HEK293T (cell line): ENCODE results near the gene SPOUT1.

Experiments used
- CTCF ChIA-PET: fragments of 350-600 bp; formaldehyde crosslinking; extraction: SDS; loops from one replicate; lab custom pipeline; 2021; ENCODE audit warnings: antibody characterized with exemption, inconsistent platforms; lab: Yijun Ruan, JAX
- POLR2A ChIA-PET: fragments of 350-600 bp; formaldehyde crosslinking; extraction: SDS; loops from one replicate; lab custom pipeline; 2020; ENCODE audit warnings: antibody characterized with exemption, inconsistent platforms; lab: Yijun Ruan, JAX
- DNase-seq: peaks from one replicate; pipeline ENCODE4 v3.0.0; 2012; ENCODE audit warnings: mixed read lengths; ENCODE audit errors: extremely low spot score
- ARNT ChIP-seq: fragments of 450-650 bp; IDR thresholded peaks from 2 replicates; pipeline ENCODE4 v1.6.1; 2017; ENCODE audit warnings: mild to moderate bottlenecking
- BHLHE40 ChIP-seq: fragments of 450-650 bp; IDR thresholded peaks from 2 replicates; pipeline ENCODE4 v1.6.1; 2016; ENCODE audit warnings: mild to moderate bottlenecking, moderate library complexity, borderline replicate concordance
- CTBP1 ChIP-seq: fragments of 450-650 bp; IDR thresholded peaks from 2 replicates; pipeline ENCODE4 v1.6.1; 2016; ENCODE audit warnings: borderline replicate concordance
- ELF4 ChIP-seq: fragments of 450-650 bp; IDR thresholded peaks from 2 replicates; pipeline ENCODE4 v1.6.1; 2017; ENCODE audit warnings: antibody characterized with exemption
- FOXA1 ChIP-seq: fragments of 450-650 bp; IDR thresholded peaks from 2 replicates; pipeline ENCODE4 v1.6.1; 2016; ENCODE audit warnings: mild to moderate bottlenecking
- FOXK2 ChIP-seq: fragments of 450-650 bp; IDR thresholded peaks from 2 replicates; pipeline ENCODE4 v1.6.1; 2016; ENCODE audit warnings: mild to moderate bottlenecking
- FOXM1 ChIP-seq: fragments of 450-650 bp; IDR thresholded peaks from 2 replicates; pipeline ENCODE4 v1.6.1; 2017; ENCODE audit warnings: mild to moderate bottlenecking, borderline replicate concordance
- HDGF ChIP-seq: fragments of 450-650 bp; IDR thresholded peaks from 2 replicates; pipeline ENCODE4 v1.6.1; 2017; ENCODE audit warnings: antibody characterized with exemption, borderline replicate concordance
- L3MBTL2 ChIP-seq: fragments of 450-650 bp; conservative IDR thresholded peaks from 2 replicates; pipeline ENCODE4 v1.6.1; 2016; ENCODE audit warnings: mild to moderate bottlenecking
- LEF1 ChIP-seq: fragments of 450-650 bp; IDR thresholded peaks from 2 replicates; pipeline ENCODE4 v1.6.1; 2017; ENCODE audit warnings: mild to moderate bottlenecking, borderline replicate concordance
- NFRKB ChIP-seq: fragments of 450-650 bp; IDR thresholded peaks from 2 replicates; pipeline ENCODE4 v1.6.1; 2016; ENCODE audit warnings: mild to moderate bottlenecking, moderate library complexity
- SP1 ChIP-seq: fragments of 450-650 bp; IDR thresholded peaks from 2 replicates; pipeline ENCODE4 v1.6.1; 2017
- SUZ12 ChIP-seq: fragments of 450-650 bp; IDR thresholded peaks from 2 replicates; pipeline ENCODE4 v1.6.1; 2016; ENCODE audit warnings: mild to moderate bottlenecking
- TARDBP ChIP-seq: fragments of 450-650 bp; IDR thresholded peaks from 2 replicates; pipeline ENCODE4 v1.6.1; 2016
- ZNF384 ChIP-seq: fragments of 450-650 bp; IDR thresholded peaks from 2 replicates; pipeline ENCODE4 v1.6.1; 2016
- TF ChIP-seq, protein P1 (sequence below): fragments of 450-650 bp; IDR thresholded peaks from 2 replicates; pipeline ENCODE4 v1.6.1; 2016

SPOUT1 gene

DNA sequence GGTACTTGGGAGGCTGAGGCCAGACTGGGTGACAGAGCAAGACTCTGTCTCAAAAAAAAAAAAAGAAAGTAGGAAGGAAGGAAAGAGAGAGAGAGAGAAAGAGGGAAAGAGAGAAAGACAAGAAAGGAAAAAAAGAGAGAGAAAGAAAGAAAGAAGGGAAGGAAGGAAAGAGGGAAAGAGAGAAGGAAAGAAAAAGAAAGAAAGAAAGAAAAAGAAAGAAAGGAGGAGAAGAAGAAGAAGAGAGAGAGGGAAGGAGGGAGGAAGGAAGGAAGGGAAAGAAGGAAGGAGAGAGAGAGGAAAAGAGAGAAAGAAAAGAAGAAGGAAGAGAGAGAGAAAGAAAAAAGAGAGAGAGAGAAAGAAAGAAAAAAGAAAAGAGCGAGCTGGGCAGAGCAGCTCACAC is 54.8 kb downstream of the SPOUT1 start:
- no peak for DNase-seq
- no peak for TF ChIP-seq LEF1
- TF ChIP-seq CTBP1: no peak
- TF ChIP-seq HDGF: no peak
- TF ChIP-seq L3MBTL2: no peak
- POLR2A ChIA-PET: no interaction called here
- CTCF ChIA-PET: no interaction called here

GRCh38 chr9:128773049-128773448 is 56.5 kb downstream of the SPOUT1 start:
- POLR2A ChIA-PET: interaction anchor here (1.6 to 3.0 kb wide), 4 partner anchors 9 to 45 kb away, joined by 5 to 14 read pairs (median 9); partner anchors contain the start of gene ENDOG
- CTCF ChIA-PET: interaction anchor here (0.6 to 0.8 kb wide), 3 partner anchors 39 to 255 kb away, joined by 3 to 4 read pairs (median 3); partner anchors contain the start of genes ENDOG and SH3GLB2

DNA sequence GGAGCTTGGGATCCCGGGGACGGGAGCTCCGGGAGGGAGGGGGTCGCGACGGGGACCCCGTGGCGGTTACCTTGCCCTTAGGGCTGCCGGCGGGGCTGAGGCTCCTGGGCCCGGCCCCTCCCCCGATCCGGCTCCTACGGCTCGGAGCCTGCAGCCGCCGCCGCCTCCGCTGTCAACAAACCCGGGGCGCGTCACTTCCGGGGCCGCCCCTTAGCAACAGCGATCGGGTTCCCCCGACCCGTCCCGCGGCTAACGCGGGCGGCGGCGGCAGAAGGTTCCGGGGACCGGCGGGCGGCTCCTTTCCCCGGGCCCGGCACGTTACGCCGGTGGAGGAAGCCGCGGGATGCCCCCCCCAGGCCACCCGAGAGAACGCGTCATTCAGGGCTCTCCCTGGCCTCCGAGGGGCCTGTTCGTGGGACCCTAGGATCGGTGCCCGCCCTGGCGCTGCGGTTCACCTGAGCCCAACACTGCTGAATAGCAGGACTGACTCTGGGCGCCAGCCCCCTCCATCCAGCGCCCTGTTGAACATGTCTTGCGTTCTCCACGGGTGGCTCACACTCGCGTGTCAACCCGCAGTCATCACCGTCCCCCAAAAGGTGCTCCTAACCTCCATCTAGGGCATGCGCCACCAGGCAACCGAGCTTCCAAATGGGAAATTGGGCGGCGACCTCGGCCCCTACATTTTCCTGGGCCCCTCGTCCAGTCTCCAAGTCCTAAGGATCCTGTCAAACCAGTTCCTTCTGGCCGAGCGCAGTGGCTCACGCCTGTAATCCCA is 57.7 kb downstream of the SPOUT1 start, which contains the start of gene ZER1:
ZER1 (minus strand) TSS at position 183 of the 775 bp plus-strand sequence. CDS start 16,362 bp downstream, outside the sequence.
- CTCF ChIA-PET: interaction anchor here (1.1 kb wide), 2 partner anchors 47 to 73 kb away, joined by 3 to 4 read pairs; partner anchors contain the start of gene ENDOG
- DNase-seq: peak; percentile 95
- POLR2A ChIA-PET: interaction anchor here (0.7 to 3.0 kb wide), 6 partner anchors 10 to 221 kb away, joined by 3 to 14 read pairs (median 6); partner anchors contain the start of gene ENDOG
- TF ChIP-seq FOXK2: no peak
- no peak for TF ChIP-seq FOXM1
- TF ChIP-seq, protein P1, sequence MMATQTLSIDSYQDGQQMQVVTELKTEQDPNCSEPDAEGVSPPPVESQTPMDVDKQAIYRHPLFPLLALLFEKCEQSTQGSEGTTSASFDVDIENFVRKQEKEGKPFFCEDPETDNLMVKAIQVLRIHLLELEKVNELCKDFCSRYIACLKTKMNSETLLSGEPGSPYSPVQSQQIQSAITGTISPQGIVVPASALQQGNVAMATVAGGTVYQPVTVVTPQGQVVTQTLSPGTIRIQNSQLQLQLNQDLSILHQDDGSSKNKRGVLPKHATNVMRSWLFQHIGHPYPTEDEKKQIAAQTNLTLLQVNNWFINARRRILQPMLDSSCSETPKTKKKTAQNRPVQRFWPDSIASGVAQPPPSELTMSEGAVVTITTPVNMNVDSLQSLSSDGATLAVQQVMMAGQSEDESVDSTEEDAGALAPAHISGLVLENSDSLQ: no peak
- TF ChIP-seq BHLHE40: no peak
- TF ChIP-seq TARDBP: no peak
- TF ChIP-seq SUZ12: no peak
- peak; percentile 58 for TF ChIP-seq L3MBTL2
- no peak for TF ChIP-seq NFRKB
- TF ChIP-seq ARNT: 0 out of 2 replicates have a peak, but pooled peaks have one; percentile 70
- no peak for TF ChIP-seq SP1
- TF ChIP-seq ELF4: no peak
- TF ChIP-seq CTBP1: peak; percentile 59; the same call in 1 of the 2 replicates
- TF ChIP-seq LEF1: no peak
- TF ChIP-seq FOXA1: no peak

More at GRCh38 chr9:128773049-128773448, 56.5 kb downstream of the SPOUT1 start:
- TF ChIP-seq NFRKB (no peak), LEF1 (no peak), CTBP1 (no peak), FOXK2 (no peak), SUZ12 (no peak), HDGF (no peak), FOXM1 (no peak), ARNT (no peak), BHLHE40 (no peak), SP1 (no peak), TARDBP (no peak), ELF4 (no peak), FOXA1 (no peak), ZNF384 (no peak), L3MBTL2 (no peak)
- TF ChIP-seq, protein P1: no peak
- no peak for DNase-seq

DNA sequence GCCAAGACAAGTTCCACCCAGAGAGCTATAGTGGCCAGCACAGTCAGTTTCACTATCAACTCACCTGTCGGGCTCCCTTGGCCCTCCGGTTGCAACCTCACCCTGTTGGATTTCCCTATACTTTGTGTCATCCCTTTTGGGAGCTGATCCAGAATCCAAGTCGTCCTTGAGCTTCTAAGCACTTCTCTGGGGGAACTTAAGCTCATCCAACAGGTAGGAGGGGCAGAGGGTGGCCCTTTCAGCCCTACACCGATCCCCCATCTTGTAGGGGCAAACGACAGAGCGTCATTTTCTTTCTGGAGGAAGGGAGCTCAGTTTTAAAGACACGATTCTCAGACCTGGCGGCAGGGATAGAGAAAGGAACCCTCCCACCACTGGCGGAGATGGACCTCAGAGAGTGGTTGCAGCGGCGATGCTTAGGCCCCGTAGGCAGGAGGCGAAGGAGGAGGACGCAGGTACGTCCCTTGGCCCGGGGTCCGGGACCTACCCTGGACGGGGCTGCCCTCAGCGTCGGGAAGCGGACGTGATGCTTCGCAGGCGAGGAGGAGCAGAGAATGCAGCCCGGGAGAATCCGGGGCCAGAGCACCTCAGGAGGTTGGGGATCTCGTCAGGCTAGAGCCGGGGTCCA is 58.4 kb downstream of the SPOUT1 start:
- DNase-seq: peak; percentile 42
- POLR2A ChIA-PET: interaction anchor here (0.8 to 3.0 kb wide), 3 partner anchors 9 to 46 kb away, joined by 3 to 14 read pairs (median 5); no protein-coding TSS in a partner anchor
- CTCF ChIA-PET: interaction anchor here (1.1 kb wide), 2 partner anchors 47 to 72 kb away, joined by 3 to 4 read pairs; partner anchors contain the start of gene ENDOG
- no peak for TF ChIP-seq HDGF
- TF ChIP-seq FOXA1: no peak
- TF ChIP-seq SP1: no peak
- TF ChIP-seq LEF1: no peak
- TF ChIP-seq ELF4: no peak
- TF ChIP-seq BHLHE40: no peak
- TF ChIP-seq FOXK2: no peak
- no peak for TF ChIP-seq CTBP1
- TF ChIP-seq L3MBTL2: no peak
- no peak for TF ChIP-seq SUZ12
- TF ChIP-seq ARNT: no peak
- no peak for TF ChIP-seq FOXM1
- TF ChIP-seq TARDBP: no peak
- TF ChIP-seq, protein P1: no peak
- TF ChIP-seq NFRKB: no peak
- TF ChIP-seq ZNF384: no peak

DNA sequence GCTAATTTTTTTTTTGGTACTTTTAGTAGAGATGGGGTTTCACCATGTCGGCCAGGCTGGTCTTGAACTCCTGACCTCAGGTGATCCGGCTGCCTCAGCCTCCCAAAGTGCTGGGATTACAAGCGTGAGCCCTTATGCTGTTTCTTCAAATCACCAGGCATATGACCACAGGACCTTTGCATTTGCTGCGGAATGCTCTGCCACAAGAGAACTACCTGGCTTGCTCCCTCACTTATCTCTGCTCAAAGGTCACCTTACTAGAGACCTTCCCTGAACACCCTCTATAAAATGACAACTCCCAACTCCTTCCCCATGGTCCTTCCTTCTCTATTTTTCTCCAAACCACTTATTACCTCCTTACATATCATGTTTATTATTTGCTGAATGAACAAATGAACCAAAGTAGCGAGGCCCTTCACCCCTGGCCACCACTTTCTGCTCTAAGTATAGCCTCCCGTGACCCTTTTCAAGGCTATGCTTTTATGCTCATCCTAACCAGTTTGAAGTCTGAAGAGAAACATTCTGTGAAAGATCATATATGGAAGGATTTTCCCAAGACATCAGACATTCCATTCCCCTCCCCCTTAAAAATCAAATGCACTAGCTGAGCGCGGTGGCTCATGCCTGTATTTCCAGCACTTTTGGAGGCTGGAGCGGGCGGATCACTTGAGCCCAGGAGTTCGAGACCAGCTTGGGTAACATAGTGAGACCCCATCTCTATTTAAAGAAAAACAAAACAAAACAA is 59.1 kb downstream of the SPOUT1 start:
- TF ChIP-seq ELF4 (no peak), SP1 (no peak), FOXM1 (no peak), BHLHE40 (no peak)
- CTCF ChIA-PET: interaction anchor here (1.1 kb wide), 1 partner anchor 48 kb away, joined by 4 read pairs; the partner anchor contains the start of gene ENDOG
- POLR2A ChIA-PET: interaction anchor here (3.0 kb wide), 1 partner anchor 18 kb away, joined by 14 read pairs; no protein-coding TSS in a partner anchor
- no peak for DNase-seq
